Fibroblast of the aortic adventitia (primary cell): ENCODE results near the gene SSNA1. TPM values are rescaled to one million over a fixed set of nuclear protein-coding genes. Genes with fewer than 3 reads are reported as not detected.
A peak's percentile ranks its signal among the peaks of the same experiment; 100 is the strongest.

Source experiments
- DNase-seq: peaks from one replicate; pipeline ENCODE4 v3.0.0-alpha.2; 2010; ENCODE audit warnings: low read depth
- H3K4me3 ChIP-seq: 2 replicates; pipeline ENCODE4 v1.5.1; 2011; ENCODE audit warnings: low read depth, mild to moderate bottlenecking, control low read depth, low read length, moderate library complexity
- CTCF ChIP-seq: IDR thresholded peaks from 2 replicates; pipeline ENCODE4 v1.5.1; 2011; ENCODE audit warnings: mild to moderate bottlenecking, low read length, control low read depth, inconsistent platforms; ENCODE audit not compliant: insufficient read depth
- total RNA-seq: library from RNA; depleted of rRNA; stranded (reverse); fragments of >200 nt; gene quantifications from 2 replicates; pipeline ENCODE4 v1.2.3, GENCODE V29; 2012; ENCODE audit warnings: low replicate concordance

Gene SSNA1
- total RNA-seq, 1 donor: 51.5 TPM

- no peak for DNase-seq
- no peak for TF ChIP-seq CTCF
- no peak overlapping the region for H3K4me3 ChIP-seq
Measured at GRCh38 chr9:137148242-137148641, 40.2 kb upstream of the SSNA1 start.

- no peak for DNase-seq
- no peak for TF ChIP-seq CTCF
- no peak overlapping the region for H3K4me3 ChIP-seq
Measured at GRCh38 chr9:137148661-137149060, 39.8 kb upstream of the SSNA1 start.

GRCh38 chr9:137149363-137149762, 39.1 kb upstream of the SSNA1 start:
- DNase-seq: no peak
- TF ChIP-seq CTCF: no peak
- no peak overlapping the region for H3K4me3 ChIP-seq

GRCh38 chr9:137149942-137150616, 38.4 kb upstream of the SSNA1 start:
- DNase-seq: no peak
- no peak for TF ChIP-seq CTCF
- H3K4me3 ChIP-seq: no peak overlapping the region

- H3K4me3 ChIP-seq: no peak overlapping the region
- no peak for TF ChIP-seq CTCF
- DNase-seq: peak; percentile 22
Measured at GRCh38 chr9:137150617-137151457, 37.6 kb upstream of the SSNA1 start.

GRCh38 chr9:137152844-137153405, 35.6 kb upstream of the SSNA1 start:
- H3K4me3 ChIP-seq: no peak overlapping the region
- no peak for TF ChIP-seq CTCF
- DNase-seq: no peak
